HepG2 (cell line): ENCODE data around the gene WNT10A. TPM values are rescaled to one million over a fixed set of nuclear protein-coding genes. Genes with fewer than 3 reads are reported as not detected.

Experiments
- CBFB ChIP-seq: sonication (generic); formaldehyde crosslinking; IDR thresholded peaks from 2 replicates; pipeline ENCODE4 v1.4.0; 2020; ENCODE audit warnings: missing genetic modification reagents
- CENPX ChIP-seq: sonication (generic); formaldehyde crosslinking; IDR thresholded peaks from 2 replicates; pipeline ENCODE4 v1.9.0; 2021; ENCODE audit warnings: mild to moderate bottlenecking, missing genetic modification reagents, moderate library complexity
- CHCHD3 ChIP-seq: sonication (generic); formaldehyde crosslinking; IDR thresholded peaks from 2 replicates; pipeline ENCODE4 v1.8.0; 2022; ENCODE audit warnings: mild to moderate bottlenecking, missing genetic modification reagents, moderate library complexity
- DRAP1 ChIP-seq: IDR thresholded peaks from 2 replicates; pipeline ENCODE4 v1.6.1; 2016; ENCODE audit warnings: missing genetic modification reagents, missing compliant biosample characterization
- E2F1 ChIP-seq: sonication (generic); formaldehyde crosslinking; IDR thresholded peaks from 2 replicates; pipeline ENCODE4 v1.5.0; 2020; ENCODE audit warnings: missing genetic modification reagents
- FLYWCH1 ChIP-seq: sonication (generic); formaldehyde crosslinking; IDR thresholded peaks from 2 replicates; pipeline ENCODE4 v1.8.1; 2023; ENCODE audit warnings: mild to moderate bottlenecking, missing genetic modification reagents
- GTF2F1 ChIP-seq: fragments of 150-350 bp; IDR thresholded peaks from 2 replicates; pipeline ENCODE4 v1.6.1; 2014; ENCODE audit warnings: low read length
- HMG20B ChIP-seq: conservative IDR thresholded peaks from 2 replicates; pipeline ENCODE4 v1.6.1; 2016; ENCODE audit warnings: missing genetic modification reagents, missing compliant biosample characterization
- MATR3 ChIP-seq: sonication (generic); formaldehyde crosslinking; IDR thresholded peaks from 2 replicates; pipeline ENCODE4 v1.4.0; 2020; ENCODE audit warnings: missing genetic modification reagents
- NBN ChIP-seq: fragments of 450-650 bp; conservative IDR thresholded peaks from 2 replicates; pipeline ENCODE4 v1.6.1; 2017
- NFATC3 ChIP-seq: sonication (generic); formaldehyde crosslinking; IDR thresholded peaks from 2 replicates; pipeline ENCODE4 v1.5.1; 2020; ENCODE audit warnings: mild to moderate bottlenecking, missing genetic modification reagents
- NR1H2 ChIP-seq: sonication (generic); formaldehyde crosslinking; IDR thresholded peaks from 2 replicates; pipeline ENCODE4 v1.8.1; 2022; ENCODE audit warnings: low read depth, missing genetic modification reagents, borderline replicate concordance
- POLR2G ChIP-seq: fragments of 200-400 bp; formaldehyde crosslinking; IDR thresholded peaks from 2 replicates; pipeline ENCODE4 v1.6.1; 2018; ENCODE audit warnings: mild to moderate bottlenecking, low read depth, low read length, moderate library complexity
- SNAPC2 ChIP-seq: sonication (generic); formaldehyde crosslinking; IDR thresholded peaks from 2 replicates; pipeline ENCODE4 v1.8.1; 2022; ENCODE audit warnings: mild to moderate bottlenecking, missing genetic modification reagents
- SRY ChIP-seq: sonication (generic); formaldehyde crosslinking; IDR thresholded peaks from 2 replicates; pipeline ENCODE4 v1.8.0; 2022; ENCODE audit warnings: mild to moderate bottlenecking, missing genetic modification reagents
- TFDP2 ChIP-seq: sonication (generic); formaldehyde crosslinking; IDR thresholded peaks from 2 replicates; pipeline ENCODE4 v1.4.0; 2020; ENCODE audit warnings: missing genetic modification reagents
- ZFP37 ChIP-seq: sonication (generic); formaldehyde crosslinking; IDR thresholded peaks from 2 replicates; pipeline ENCODE4 v1.4.0; 2020; ENCODE audit warnings: missing genetic modification reagents, borderline replicate concordance
- ZKSCAN1 ChIP-seq: fragments of 150-350 bp; IDR thresholded peaks from 2 replicates; pipeline ENCODE4 v1.6.1; 2014; ENCODE audit warnings: low read length
- ZMYM3 ChIP-seq: sonication (generic); formaldehyde crosslinking; IDR thresholded peaks from 2 replicates; pipeline ENCODE4 v1.5.1; 2020; ENCODE audit warnings: mild to moderate bottlenecking, missing genetic modification reagents
- ZNF17 ChIP-seq: sonication (generic); formaldehyde crosslinking; IDR thresholded peaks from 2 replicates; pipeline ENCODE4 v1.5.0; 2020; ENCODE audit warnings: mild to moderate bottlenecking, missing genetic modification reagents
- ZNF235 ChIP-seq: sonication (generic); formaldehyde crosslinking; IDR thresholded peaks from 2 replicates; pipeline ENCODE4 v1.8.1; 2023; ENCODE audit warnings: mild to moderate bottlenecking, missing genetic modification reagents, borderline replicate concordance
- ZNF256 ChIP-seq: sonication (generic); formaldehyde crosslinking; conservative IDR thresholded peaks from 2 replicates; pipeline ENCODE4 v1.4.0; 2020; ENCODE audit warnings: missing genetic modification reagents
- ZNF3 ChIP-seq: IDR thresholded peaks from 2 replicates; pipeline ENCODE4 v1.7.0; 2017; ENCODE audit warnings: inconsistent platforms
- ZNF367 ChIP-seq: sonication (generic); formaldehyde crosslinking; IDR thresholded peaks from 2 replicates; pipeline ENCODE4 v1.4.0; 2020; ENCODE audit warnings: missing genetic modification reagents, borderline replicate concordance
- ZNF446 ChIP-seq: sonication (generic); formaldehyde crosslinking; IDR thresholded peaks from 2 replicates; pipeline ENCODE4 v1.5.0; 2020; ENCODE audit warnings: mild to moderate bottlenecking, missing genetic modification reagents
- ZNF780A ChIP-seq: sonication (generic); formaldehyde crosslinking; IDR thresholded peaks from 2 replicates; pipeline ENCODE4 v1.8.0; 2022; ENCODE audit warnings: mild to moderate bottlenecking, missing genetic modification reagents, moderate library complexity
- ZNF792 ChIP-seq: IDR thresholded peaks from 2 replicates; pipeline ENCODE4 v1.6.1; 2016
- ZNF800 ChIP-seq: sonication (generic); formaldehyde crosslinking; IDR thresholded peaks from 2 replicates; pipeline ENCODE4 v1.4.0; 2020; ENCODE audit warnings: missing genetic modification reagents
- polyA plus RNA-seq, 8 experiments: library from polyadenylated mRNA; depleted of rRNA in 3 of 8; stranded (reverse) in 7 of 8; unstranded in 1 of 8; fragments of >200 nt; fragmentation: Illumina TruSeq in 4 of 8; extraction: Trizol in 4 of 8; gene quantifications; 2 replicates each; pipeline versions ENCODE4 v1.2.1 to v1.2.3, GENCODE V29; 2011 to 2016; ENCODE audit warnings: low read depth in 4 of 8, missing spikeins in 1 of 8, mixed read lengths in 1 of 8; ENCODE audit not compliant: insufficient read depth in 1 of 8
- total RNA-seq, 5 experiments: library from RNA; depleted of rRNA; stranded (reverse); fragments of >200 nt; fragmentation: Illumina TruSeq; extraction: Trizol; gene quantifications; 2 replicates each; pipeline ENCODE4 v1.2.3, GENCODE V29; 2016; ENCODE audit warnings: low read depth in 1 of 5

WNT10A gene
- total and polyA plus RNA-seq, 2 of the 13 experiments (the other 11 are each of a cell fraction or from before 2014, with no cell fraction given), result 0.03 TPM; not detected in 1

- TF ChIP-seq E2F1 (CRISPR knock-in tag), result no peak
- TF ChIP-seq SRY (CRISPR knock-in tag), result no peak
- TF ChIP-seq CBFB, result no peak
- no peak for TF ChIP-seq ZNF3 (CRISPR knock-in tag)
- TF ChIP-seq DRAP1 (CRISPR knock-in tag), result no peak
- TF ChIP-seq TFDP2 (CRISPR knock-in tag), result no peak
- TF ChIP-seq ZMYM3 (CRISPR knock-in tag), result no peak
- no peak for TF ChIP-seq ZNF367
- TF ChIP-seq ZNF800 (CRISPR knock-in tag), result peak; percentile 69; the same call in 1 of the 2 replicates
- no peak for TF ChIP-seq NFATC3 (CRISPR knock-in tag)
- TF ChIP-seq NBN, result no peak
- TF ChIP-seq SNAPC2 (CRISPR knock-in tag), result no peak
- TF ChIP-seq MATR3 (CRISPR knock-in tag), result no peak
- TF ChIP-seq ZNF792 (CRISPR knock-in tag), result no peak
- no peak for TF ChIP-seq CHCHD3 (CRISPR knock-in tag)
- no peak for TF ChIP-seq NR1H2 (CRISPR knock-in tag)
- no peak for TF ChIP-seq ZNF17 (CRISPR knock-in tag)
- TF ChIP-seq ZNF780A (CRISPR knock-in tag), result no peak
- no peak for TF ChIP-seq ZNF256 (CRISPR knock-in tag)
- no peak for TF ChIP-seq HMG20B (CRISPR knock-in tag)
- no peak for TF ChIP-seq GTF2F1
- no peak for TF ChIP-seq POLR2G
- TF ChIP-seq ZNF446 (CRISPR knock-in tag), result peak; percentile 57; the same call in 1 of the 2 replicates
- TF ChIP-seq CENPX (CRISPR knock-in tag), result no peak
- TF ChIP-seq ZKSCAN1, result no peak
- no peak for TF ChIP-seq FLYWCH1
- TF ChIP-seq ZFP37 (CRISPR knock-in tag), result no peak
- TF ChIP-seq ZNF235 (CRISPR knock-in tag), result no peak
Observed at GRCh38 chr2:218852911-218853667, 27.6 kb upstream of the WNT10A start (continued).
